ENCODE data around the gene NELFCD.

Gene NELFCD

GRCh38 chr20:59042151-59042795 lies 61.2 kb downstream of the NELFCD start, which contains the start of gene PRELID3B:
TSS of gene PRELID3B (minus strand) at chr20:59042786. CDS start at chr20:59042730, 56 bp downstream.
- peaks cover 23% of the 10 kb centered on the region; the same call in 1 of the 2 replicates for H4K20me1 ChIP-seq (ENCODE audit: low read depth, low read length)
- TF ChIP-seq EZH2phosphoT487 (conservative IDR thresholded peaks at IDR 0.05; ENCODE audit: low read length) (no peak), CTCF (IDR thresholded peaks at IDR 0.05; ENCODE audit: insufficient read depth, low read length, poor library complexity, severe bottlenecking) (no peak)
- H3K4me3 ChIP-seq (ENCODE audit: insufficient read depth, low read length, poor library complexity, severe bottlenecking) = peak within 1 kb of the TSS; percentile 89
- no peaks in the 10 kb centered on the region for H3K9me2 ChIP-seq (replicated peaks; ENCODE audit: insufficient read depth, low read length)
- H3K27ac ChIP-seq (ENCODE audit: low read depth, low read length) = peak within 1 kb of the TSS; percentile 64
- H3F3A ChIP-seq (ENCODE audit: insufficient read depth) = peaks cover 19% of the 10 kb centered on the region
- peaks cover 13% of the 10 kb centered on the region; the same call in 1 of the 2 replicates for H3K36me3 ChIP-seq (ENCODE audit: low read length)
- peak within 1 kb of the TSS; percentile 73 for H2AFZ ChIP-seq (ENCODE audit: low read depth, low read length, severe bottlenecking)
- H3K9me3 ChIP-seq (ENCODE audit: insufficient read depth, low read length) = no peaks in the 10 kb centered on the region
- H3K4me2 ChIP-seq (ENCODE audit: low read depth, low read length, poor library complexity, severe bottlenecking) = peak within 1 kb of the TSS; percentile 97
- peaks cover 53% of the 10 kb centered on the region for H3K79me2 ChIP-seq (ENCODE audit: insufficient read depth, low read length)
- peak within 1 kb of the TSS; percentile 94 for H3K9ac ChIP-seq (ENCODE audit: low read length)
- no peaks in the 10 kb centered on the region for H3K27me3 ChIP-seq (ENCODE audit: low read length)

DNA sequence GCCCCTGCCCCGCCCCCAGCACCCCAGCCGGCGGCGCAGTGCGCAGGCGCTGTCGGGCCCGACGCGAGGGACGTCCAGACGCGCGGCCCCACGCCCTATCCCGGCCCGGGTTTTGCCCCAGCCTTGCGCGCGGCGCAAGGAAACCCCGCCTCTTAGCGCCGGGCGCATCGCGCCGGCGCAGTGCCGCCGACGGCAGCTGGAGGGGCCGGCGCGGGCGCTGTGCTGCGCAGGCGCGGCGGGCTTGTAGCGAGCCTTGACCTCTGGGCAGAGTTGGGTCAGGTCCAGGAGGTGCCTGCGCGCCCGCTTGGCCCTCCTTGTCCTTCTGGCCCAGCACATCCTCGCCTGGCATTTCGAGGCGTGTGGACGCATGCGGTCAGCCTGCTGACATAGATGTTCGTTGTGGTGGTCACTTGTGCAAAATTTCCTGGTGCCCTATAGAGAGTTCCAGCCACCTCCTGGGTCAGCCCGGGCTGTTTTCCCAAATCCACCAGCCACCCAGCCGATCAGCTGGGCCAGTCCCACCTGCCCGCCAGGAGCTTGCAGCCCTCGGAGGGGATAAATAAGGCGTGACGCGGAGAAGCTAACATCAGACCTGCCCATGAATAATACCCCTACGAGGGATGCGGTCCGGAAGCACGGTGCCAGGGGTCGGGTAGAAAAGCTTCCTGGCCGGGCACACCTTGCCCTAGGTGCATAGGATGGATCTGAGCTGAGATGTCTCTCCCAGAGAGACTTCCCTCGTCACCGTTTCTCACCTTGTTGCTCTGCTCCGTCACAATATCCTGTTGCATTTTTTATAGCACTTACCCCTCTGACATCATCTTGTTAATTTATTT lies 62.0 kb downstream of the NELFCD start:
- H3K4me2 ChIP-seq (ENCODE audit: low read depth, low read length, poor library complexity, severe bottlenecking) = peak overlapping the region; percentile 97
- peaks cover 46% of the 10 kb centered on the region for H3K79me2 ChIP-seq (ENCODE audit: insufficient read depth, low read length)
- peaks cover 13% of the 10 kb centered on the region for H3F3A ChIP-seq (ENCODE audit: insufficient read depth)
- H3K9ac ChIP-seq (ENCODE audit: low read length) = peak overlapping the region; percentile 94
- TF ChIP-seq CTCF (IDR thresholded peaks at IDR 0.05; ENCODE audit: insufficient read depth, low read length, poor library complexity, severe bottlenecking) (no peak), EZH2phosphoT487 (conservative IDR thresholded peaks at IDR 0.05; ENCODE audit: low read length) (no peak)
- H3K27ac ChIP-seq (ENCODE audit: low read depth, low read length) = peak overlapping the region; percentile 64
- H3K9me3 ChIP-seq (ENCODE audit: insufficient read depth, low read length) = no peaks in the 10 kb centered on the region
- H4K20me1 ChIP-seq (ENCODE audit: low read depth, low read length) = peaks cover 21% of the 10 kb centered on the region; the same call in 1 of the 2 replicates
- no peaks in the 10 kb centered on the region for H3K9me2 ChIP-seq (replicated peaks; ENCODE audit: insufficient read depth, low read length)
- H2AFZ ChIP-seq (ENCODE audit: low read depth, low read length, severe bottlenecking) = peak overlapping the region; percentile 73
- H3K4me3 ChIP-seq (ENCODE audit: insufficient read depth, low read length, poor library complexity, severe bottlenecking) = peak overlapping the region; percentile 89
- no peaks in the 10 kb centered on the region for H3K27me3 ChIP-seq (ENCODE audit: low read length)
- H3K36me3 ChIP-seq (ENCODE audit: low read length) = peaks cover 9% of the 10 kb centered on the region; the same call in 1 of the 2 replicates

- no peaks in the 10 kb centered on the region for H3K9me3 ChIP-seq (ENCODE audit: insufficient read depth, low read length)
- H3K27ac ChIP-seq (ENCODE audit: low read depth, low read length) = peak overlapping the region; percentile 64
- no peaks in the 10 kb centered on the region for H3K27me3 ChIP-seq (ENCODE audit: low read length)
- H3K79me2 ChIP-seq (ENCODE audit: insufficient read depth, low read length) = peaks cover 39% of the 10 kb centered on the region
- no peaks in the 10 kb centered on the region for H3K9me2 ChIP-seq (replicated peaks; ENCODE audit: insufficient read depth, low read length)
- H2AFZ ChIP-seq (ENCODE audit: low read depth, low read length, severe bottlenecking) = peak overlapping the region; percentile 73
- H3K4me2 ChIP-seq (ENCODE audit: low read depth, low read length, poor library complexity, severe bottlenecking) = peak overlapping the region; percentile 97
- peaks cover 13% of the 10 kb centered on the region for H3F3A ChIP-seq (ENCODE audit: insufficient read depth)
- TF ChIP-seq CTCF (IDR thresholded peaks at IDR 0.05; ENCODE audit: insufficient read depth, low read length, poor library complexity, severe bottlenecking) = no peak
- TF ChIP-seq EZH2phosphoT487 (conservative IDR thresholded peaks at IDR 0.05; ENCODE audit: low read length) = no peak
- peak overlapping the region; percentile 94 for H3K9ac ChIP-seq (ENCODE audit: low read length)
- H3K4me3 ChIP-seq (ENCODE audit: insufficient read depth, low read length, poor library complexity, severe bottlenecking) = peak overlapping the region; percentile 80
- H3K36me3 ChIP-seq (ENCODE audit: low read length) = peaks cover 3% of the 10 kb centered on the region; the same call in 1 of the 2 replicates
- peaks cover 17% of the 10 kb centered on the region; the same call in 1 of the 2 replicates for H4K20me1 ChIP-seq (ENCODE audit: low read depth, low read length)
Measured at GRCh38 chr20:59043698-59044097, 62.6 kb downstream of the NELFCD start.

Measured in SU-DHL-6 (cell line).